HG03097 (cell line): ENCODE measurements around the gene GPR15LG.
A peak's percentile ranks its signal among the peaks of the same experiment; 100 is the strongest.
"Not testable (repeated sequence)": the region's sequence is repeated elsewhere in the genome, so short reads cannot be mapped to it uniquely, and the experiment has no call there.

Experiments used
- ATAC-seq: cut with Tn5 transposase; IDR thresholded peaks from one replicate; pipeline ENCODE4 v1.9.1; 2021; ENCODE audit not compliant: unreplicated experiment, low FRiP score

The GPR15LG gene

GRCh38 chr10:84173501-84173929 is at the start of gene GPR15LG:
GPR15LG (plus strand) TSS chr10:84173801; CDS start chr10:84173852, 51 bp downstream.
- peak; percentile 57 for ATAC-seq

- ATAC-seq, result not testable (repeated sequence)
Observed at GRCh38 chr10:84125910-84126784, 47.5 kb upstream of the GPR15LG start.

GRCh38 chr10:84126785-84127167 is 46.8 kb upstream of the GPR15LG start:
- ATAC-seq, result no peak

DNA sequence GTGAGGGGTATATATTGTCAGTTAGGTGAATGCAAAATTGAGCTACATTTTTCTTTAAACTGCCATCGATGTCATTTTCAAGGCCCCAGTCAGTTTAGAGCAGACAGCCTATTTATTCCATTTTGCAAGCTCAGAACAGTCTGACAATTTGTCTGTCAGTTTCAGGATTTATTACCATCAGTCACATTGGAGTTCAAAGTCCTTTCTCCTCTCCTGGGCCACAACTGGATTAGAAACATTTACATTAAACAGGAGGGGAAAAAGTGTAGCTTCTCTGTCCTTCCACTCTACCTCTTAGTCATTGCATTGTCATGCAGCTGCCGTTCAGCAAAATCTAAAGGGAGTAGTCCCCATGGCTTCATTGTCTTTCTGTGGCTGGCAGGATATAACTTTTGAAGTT is 37.8 kb upstream of the GPR15LG start:
- no peak for ATAC-seq

GRCh38 chr10:84137811-84138210 is 35.8 kb upstream of the GPR15LG start:
- ATAC-seq, result no peak

DNA sequence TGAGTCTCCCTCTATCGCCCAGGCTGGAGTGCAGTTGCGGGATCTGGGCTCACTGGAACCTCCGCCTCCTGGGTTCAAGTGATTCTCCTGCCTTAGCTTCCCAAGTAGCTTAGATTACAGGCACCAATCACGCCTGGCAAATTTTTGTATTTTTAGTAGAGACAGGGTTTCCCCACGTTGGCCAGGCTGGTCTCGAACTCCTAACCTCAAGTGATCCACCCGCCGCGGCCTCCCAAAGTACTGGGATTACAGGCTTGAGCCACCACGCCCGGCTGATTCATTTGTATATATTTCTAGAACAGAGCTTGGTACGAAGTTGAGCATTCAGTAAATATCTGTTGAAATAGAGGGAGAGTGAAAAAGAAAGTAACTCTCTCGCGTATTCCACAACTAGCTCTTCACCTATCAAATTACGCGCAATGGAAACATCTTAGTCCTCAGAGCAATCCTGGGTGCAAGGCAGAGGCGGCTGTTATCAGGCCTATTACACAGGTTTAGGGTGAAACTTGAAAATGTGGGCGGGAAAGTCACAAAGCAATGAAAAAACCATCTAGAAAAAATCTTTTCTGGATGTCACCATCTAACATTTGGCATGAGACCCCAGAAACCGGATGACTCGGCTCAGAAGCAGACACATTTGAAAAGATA is 35.0 kb upstream of the GPR15LG start:
- ATAC-seq, result no peak

- peak; percentile 99 for ATAC-seq
Observed at GRCh38 chr10:84139126-84140035, 34.2 kb upstream of the GPR15LG start, which contains the start of gene GHITM. GHITM (plus strand) TSS chr10:84139509; CDS start chr10:84141501, 1,992 bp downstream.

- no peak for ATAC-seq
Observed at GRCh38 chr10:84140036-84140379, 33.6 kb upstream of the GPR15LG start.

DNA sequence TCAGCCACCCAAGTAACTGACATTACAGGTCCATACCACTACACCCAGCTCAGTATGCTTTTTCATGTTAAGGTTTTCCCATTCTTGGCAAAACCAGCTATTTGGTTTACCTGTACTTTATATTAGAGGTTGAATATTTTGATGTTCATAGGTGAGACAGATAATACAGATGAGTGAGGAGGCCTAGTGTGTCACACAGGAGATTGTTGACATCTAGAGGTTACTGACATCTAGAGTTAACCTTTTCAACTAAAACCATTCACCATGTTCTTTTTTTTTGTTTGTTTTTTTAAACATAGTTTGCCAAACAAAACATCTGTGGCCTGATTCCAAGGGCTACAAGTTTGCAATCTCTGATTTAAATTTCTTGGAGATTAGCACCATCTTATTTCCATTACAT is 26.3 kb upstream of the GPR15LG start:
- ATAC-seq, result no peak

DNA sequence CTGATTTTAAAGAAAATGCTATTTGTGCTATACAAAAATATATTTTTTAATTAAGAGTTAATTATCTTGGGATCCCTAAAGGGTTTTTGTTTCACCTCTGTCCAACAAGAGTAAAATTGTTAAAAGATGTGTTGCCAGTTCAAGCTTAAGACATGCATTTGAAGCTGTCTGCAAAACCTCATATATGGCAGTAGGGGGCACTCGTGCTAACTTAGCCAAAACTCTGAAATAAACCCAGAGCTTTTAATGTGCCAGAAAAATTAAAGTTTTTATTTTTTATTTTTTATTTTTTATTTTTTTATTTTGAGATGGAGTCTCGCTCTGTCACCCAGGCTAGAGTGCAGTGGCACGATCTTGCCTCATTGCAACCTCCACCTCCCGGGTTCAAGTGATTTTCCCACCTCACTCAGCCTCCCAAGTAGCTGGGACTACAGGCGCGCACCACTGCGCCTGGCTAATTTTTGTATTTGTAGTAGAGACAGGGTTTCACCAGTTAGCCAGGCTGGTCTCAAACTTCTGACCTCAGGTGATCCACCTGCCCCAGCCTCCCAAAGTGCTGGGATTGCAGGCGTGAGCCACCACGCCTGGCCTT is 25.5 kb upstream of the GPR15LG start:
- peak; percentile 54 for ATAC-seq

DNA sequence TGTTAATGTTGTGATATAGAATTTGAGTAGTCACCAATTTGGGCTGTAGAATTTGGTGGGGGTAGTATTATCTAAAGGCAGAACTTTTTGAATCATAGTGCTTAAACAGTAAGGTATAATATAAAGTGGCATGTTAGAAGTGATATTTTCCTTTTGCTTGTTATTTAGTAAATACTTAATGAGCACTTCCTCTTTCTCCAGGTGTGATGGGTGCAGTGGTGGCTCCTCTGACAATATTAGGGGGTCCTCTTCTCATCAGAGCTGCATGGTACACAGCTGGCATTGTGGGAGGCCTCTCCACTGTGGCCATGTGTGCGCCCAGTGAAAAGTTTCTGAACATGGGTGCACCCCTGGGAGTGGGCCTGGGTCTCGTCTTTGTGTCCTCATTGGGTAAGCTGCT is 23.7 kb upstream of the GPR15LG start:
- no peak for ATAC-seq

DNA sequence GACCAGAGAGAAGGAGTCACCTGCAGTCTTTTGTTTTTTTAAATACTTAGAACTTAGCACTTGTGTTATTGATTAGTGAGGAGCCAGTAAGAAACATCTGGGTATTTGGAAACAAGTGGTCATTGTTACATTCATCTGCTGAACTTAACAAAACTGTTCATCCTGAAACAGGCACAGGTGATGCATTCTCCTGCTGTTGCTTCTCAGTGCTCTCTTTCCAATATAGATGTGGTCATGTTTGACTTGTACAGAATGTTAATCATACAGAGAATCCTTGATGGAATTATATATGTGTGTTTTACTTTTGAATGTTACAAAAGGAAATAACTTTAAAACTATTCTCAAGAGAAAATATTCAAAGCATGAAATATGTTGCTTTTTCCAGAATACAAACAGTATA is 20.8 kb upstream of the GPR15LG start:
- ATAC-seq, result no peak

DNA sequence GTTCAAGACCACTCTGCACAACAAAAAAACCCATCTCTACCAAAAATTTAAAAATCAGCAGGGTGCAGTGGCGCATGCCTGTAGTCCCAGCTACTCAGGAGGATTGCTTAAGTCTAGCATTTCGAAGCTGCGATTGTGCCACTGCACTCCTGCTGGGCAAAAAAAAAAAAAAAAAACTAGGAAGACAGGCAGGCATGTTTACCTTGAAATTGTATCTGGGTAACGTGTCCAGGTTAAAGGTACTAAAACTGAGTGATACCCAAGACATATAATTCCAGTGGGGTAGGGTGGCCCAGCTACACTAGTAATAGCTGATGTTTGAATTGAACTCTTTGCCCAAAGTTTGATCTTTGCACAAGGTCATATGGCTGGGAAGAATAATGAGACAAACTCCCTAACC is 18.1 kb upstream of the GPR15LG start:
- no peak for ATAC-seq

- ATAC-seq, result no peak
Observed at GRCh38 chr10:84156009-84156408, 17.6 kb upstream of the GPR15LG start.

- ATAC-seq, result peak; percentile 51
Observed at GRCh38 chr10:84156768-84157167, 16.8 kb upstream of the GPR15LG start.

- ATAC-seq, result no peak
Observed at GRCh38 chr10:84158061-84158460, 15.5 kb upstream of the GPR15LG start.

DNA sequence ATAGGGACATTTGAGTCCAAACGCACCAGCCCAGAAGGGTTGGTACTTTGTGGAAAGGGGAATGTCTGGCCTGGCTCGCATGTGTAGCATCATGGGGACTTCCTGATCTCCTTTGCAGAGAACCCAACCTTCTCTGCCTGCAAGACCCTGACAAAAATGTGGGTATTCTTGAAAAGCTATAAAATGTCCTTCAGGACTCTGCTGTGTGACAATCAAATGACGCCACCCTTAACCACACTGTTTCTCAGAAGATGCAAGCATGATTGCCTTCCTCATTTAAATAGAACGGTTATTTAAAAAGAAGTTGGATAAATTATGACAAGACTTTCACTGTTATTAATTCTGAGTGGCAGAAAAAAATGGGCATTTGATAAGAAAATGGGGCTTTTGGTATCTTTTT is 15.1 kb upstream of the GPR15LG start:
- ATAC-seq, result no peak

GRCh38 chr10:84159076-84159685 is 14.4 kb upstream of the GPR15LG start:
- ATAC-seq, result no peak

- no peak for ATAC-seq
Observed at GRCh38 chr10:84160663-84161362, 12.8 kb upstream of the GPR15LG start.
